Measurements from ENCODE around the gene COL27A1. TPM values are rescaled to one million over a fixed set of nuclear protein-coding genes. Genes with fewer than 3 reads are reported as not detected.

COL27A1 gene
- total and polyA plus RNA-seq, 8 donors: 9.7 to 109 (median 19.6) TPM

- no peak overlapping the region for H3K27ac ChIP-seq
- TF ChIP-seq, protein P1, sequence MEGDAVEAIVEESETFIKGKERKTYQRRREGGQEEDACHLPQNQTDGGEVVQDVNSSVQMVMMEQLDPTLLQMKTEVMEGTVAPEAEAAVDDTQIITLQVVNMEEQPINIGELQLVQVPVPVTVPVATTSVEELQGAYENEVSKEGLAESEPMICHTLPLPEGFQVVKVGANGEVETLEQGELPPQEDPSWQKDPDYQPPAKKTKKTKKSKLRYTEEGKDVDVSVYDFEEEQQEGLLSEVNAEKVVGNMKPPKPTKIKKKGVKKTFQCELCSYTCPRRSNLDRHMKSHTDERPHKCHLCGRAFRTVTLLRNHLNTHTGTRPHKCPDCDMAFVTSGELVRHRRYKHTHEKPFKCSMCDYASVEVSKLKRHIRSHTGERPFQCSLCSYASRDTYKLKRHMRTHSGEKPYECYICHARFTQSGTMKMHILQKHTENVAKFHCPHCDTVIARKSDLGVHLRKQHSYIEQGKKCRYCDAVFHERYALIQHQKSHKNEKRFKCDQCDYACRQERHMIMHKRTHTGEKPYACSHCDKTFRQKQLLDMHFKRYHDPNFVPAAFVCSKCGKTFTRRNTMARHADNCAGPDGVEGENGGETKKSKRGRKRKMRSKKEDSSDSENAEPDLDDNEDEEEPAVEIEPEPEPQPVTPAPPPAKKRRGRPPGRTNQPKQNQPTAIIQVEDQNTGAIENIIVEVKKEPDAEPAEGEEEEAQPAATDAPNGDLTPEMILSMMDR (IDR thresholded peaks at IDR 0.05): no peak
- no peaks in the 10 kb centered on the region for H3K36me3 ChIP-seq
- 93 to 95% methylated on average over 6 of the region's 6 CpGs for WGBS, 2 donors
- intact Hi-C loops (cut with DNase I): no loop called here
- no peaks in the 10 kb centered on the region for H3K9me3 ChIP-seq
- peaks cover 0 to 5% (median 0%) of the 10 kb centered on the region in 3 donors for H3K4me1 ChIP-seq
- ATAC-seq (no peak), DNase-seq (no peak), FAIRE-seq (no peak)
- no peak overlapping the region for H3K4me3 ChIP-seq
- no peaks in the 10 kb centered on the region for H3K27me3 ChIP-seq
These were observed 58.8 kb downstream of the COL27A1 start for GRCh38 chr9:114214181-114214580.

DNA sequence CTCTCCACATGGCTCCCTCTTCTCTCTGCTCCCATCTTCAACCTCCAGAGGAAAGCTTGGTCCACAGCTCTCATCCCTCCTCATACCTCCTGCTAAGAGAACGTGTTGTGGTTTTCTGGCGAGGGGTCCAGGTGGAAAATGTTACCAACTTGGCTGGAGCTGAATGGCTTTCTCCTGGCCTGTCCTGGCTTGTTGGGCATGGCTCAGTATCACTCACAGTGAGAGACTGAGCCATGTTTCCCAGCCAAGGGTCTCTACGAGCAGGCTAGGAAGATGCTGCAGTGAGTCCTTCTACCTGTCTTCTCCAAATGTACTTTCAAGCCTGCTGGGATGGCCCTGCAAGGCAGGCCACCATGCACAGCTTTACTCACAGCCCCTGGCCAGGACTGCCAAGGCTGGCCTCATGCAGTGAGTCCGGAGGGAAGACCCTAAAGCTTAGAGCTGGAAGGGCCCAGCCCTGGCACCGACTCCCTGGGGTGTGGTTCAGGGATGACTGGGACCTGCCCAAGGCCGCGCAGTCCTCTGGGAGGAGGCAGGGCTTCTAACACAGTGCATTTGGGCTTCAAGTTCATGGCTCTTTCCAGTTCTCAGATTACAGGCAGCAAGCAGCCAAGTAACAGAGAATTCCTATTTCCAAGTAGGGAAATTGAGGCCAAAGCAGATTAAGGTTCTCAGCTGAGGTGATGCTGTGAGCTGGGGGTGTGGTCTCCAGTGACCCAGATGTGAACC lies 59.5 kb downstream of the COL27A1 start:
- DNase-seq: peak in 1 of 6 donors; percentile 50
- H3K27ac ChIP-seq: no peak overlapping the region
- peaks cover 0 to under 1% (median 0%) of the 10 kb centered on the region in 3 donors for H3K36me3 ChIP-seq
- H3K4me1 ChIP-seq: peaks cover 0 to 5% (median 0%) of the 10 kb centered on the region in 3 donors
- H3K9me3 ChIP-seq: no peaks in the 10 kb centered on the region
- intact Hi-C loops (cut with DNase I): no loop called here
- no peak overlapping the region for H3K4me3 ChIP-seq
- WGBS, 2 donors: 70 to 88% methylated on average over 7 of the region's 7 CpGs
- H3K27me3 ChIP-seq: no peaks in the 10 kb centered on the region
- no peak for FAIRE-seq
- TF ChIP-seq, protein P1 (IDR thresholded peaks at IDR 0.05): no peak
- no peak for ATAC-seq

DNA sequence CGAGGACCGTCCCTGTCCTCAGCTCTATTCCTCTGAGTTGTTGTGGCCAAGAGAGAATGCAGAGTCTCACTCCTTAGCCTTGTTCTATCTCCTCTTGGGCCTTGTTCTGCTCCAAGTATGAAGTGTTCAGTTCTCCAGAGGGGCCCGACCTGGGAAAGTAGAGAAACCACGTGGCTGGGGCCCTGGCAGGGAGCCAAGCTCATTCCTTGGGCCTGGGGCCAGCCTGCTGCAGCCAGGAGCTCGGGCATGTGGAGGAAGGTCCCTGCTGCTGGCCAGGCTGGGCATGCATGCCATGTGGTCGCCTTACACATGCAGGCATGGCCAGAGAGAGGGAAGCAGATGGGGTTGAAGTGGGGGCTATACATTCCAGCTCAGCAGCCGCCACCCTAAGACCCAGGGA lies 60.7 kb downstream of the COL27A1 start:
- peak; percentile 80 to 94 (median 92) for ATAC-seq
- no peak for FAIRE-seq

DNA sequence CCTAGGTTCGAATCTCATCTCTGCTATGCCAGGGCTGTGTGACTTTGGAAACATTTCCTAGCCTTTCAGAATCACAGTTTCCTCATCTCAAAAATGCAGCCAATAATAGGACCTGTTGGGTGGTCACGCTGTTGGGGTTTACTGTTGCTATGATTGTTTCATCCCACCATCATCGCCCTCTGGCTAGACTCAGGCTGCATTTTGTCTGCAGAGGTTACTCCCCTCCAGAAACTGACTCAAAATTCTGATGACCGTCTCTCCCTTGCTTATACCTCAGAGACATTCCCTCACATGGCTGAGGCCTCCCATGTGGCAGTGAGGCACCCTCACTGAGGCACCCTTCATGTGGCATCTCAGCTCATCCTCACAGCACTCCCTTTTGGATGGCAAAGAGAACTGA lies 61.6 kb downstream of the COL27A1 start:
- H3K4me3 ChIP-seq: no peak overlapping the region
- TF ChIP-seq, protein P1 (IDR thresholded peaks at IDR 0.05): no peak
- no peaks in the 10 kb centered on the region for H3K27me3 ChIP-seq
- DNase-seq: no peak
- no peak for ATAC-seq
- FAIRE-seq: no peak
- no peaks in the 10 kb centered on the region for H3K9me3 ChIP-seq
- H3K27ac ChIP-seq: no peak overlapping the region
- intact Hi-C loops (cut with DNase I): no loop called here
- peaks cover 0 to 5% (median 0%) of the 10 kb centered on the region in 3 donors for H3K4me1 ChIP-seq
- WGBS, 2 donors: 92 to 96% methylated on average over 4 of the region's 4 CpGs
- peaks cover 0 to 4% (median 0%) of the 10 kb centered on the region in 3 donors for H3K36me3 ChIP-seq

More for the DNA sequence above, 60.7 kb downstream of the COL27A1 start:
- H3K4me3 ChIP-seq: no peak overlapping the region
- intact Hi-C loops (cut with DNase I): no loop called here
- 38% methylated on average over 7 of the region's 7 CpGs for WGBS, 2 donors
- peak; percentile 68 to 93 (median 84) for DNase-seq
- no peaks in the 10 kb centered on the region for H3K27me3 ChIP-seq
- H3K4me1 ChIP-seq: peaks cover 0 to 5% (median 0%) of the 10 kb centered on the region in 3 donors
- TF ChIP-seq, protein P1 (IDR thresholded peaks at IDR 0.05): no peak
- H3K36me3 ChIP-seq: peaks cover 0 to 4% (median 0%) of the 10 kb centered on the region in 3 donors
- no peak overlapping the region for H3K27ac ChIP-seq
- no peaks in the 10 kb centered on the region for H3K9me3 ChIP-seq
